Stimulated activated CD4-positive, alpha-beta T cell treated with anti-CD3 and anti-CD28 coated beads, Interleukin-1b, Interleukin-23, amount 100 ng/mL, for 24 hours (primary cell): ENCODE measurements around the gene UBA6.
"Not testable (repeated sequence)": the region's sequence is repeated elsewhere in the genome, so short reads cannot be mapped to it uniquely, and the experiment has no call there.

ENCODE experiments used
- DNase-seq, 4 experiments: peaks; one replicate each; pipeline ENCODE4 v3.0.0-alpha.2; 2020; ENCODE audit warnings: low read depth in 4 of 4, low spot score in 1 of 4

The UBA6 gene

GRCh38 chr4:67714248-67714583 is 13.3 kb upstream of the UBA6 start:
- peak in 1 of 4 experiments; percentile 21 for DNase-seq

GRCh38 chr4:67713529-67714247 is 12.7 kb upstream of the UBA6 start:
- no peak for DNase-seq

- no peak for DNase-seq
These were observed 11.9 kb upstream of the UBA6 start for GRCh38 chr4:67712650-67713528.

GRCh38 chr4:67712000-67712625 is 11.2 kb upstream of the UBA6 start:
- DNase-seq, result no peak

- DNase-seq, result not testable (repeated sequence)
These were observed 5.7 kb upstream of the UBA6 start for GRCh38 chr4:67706682-67707081.

GRCh38 chr4:67704843-67705242 is 3.9 kb upstream of the UBA6 start:
- DNase-seq, result no peak

GRCh38 chr4:67702166-67702565 is 1.2 kb upstream of the UBA6 start:
- DNase-seq, result no peak

- DNase-seq, result no peak
These were observed 529 bp upstream of the UBA6 start for GRCh38 chr4:67701517-67701850.

- no peak for DNase-seq
These were observed 728 bp downstream of the UBA6 start for GRCh38 chr4:67700116-67700737.

GRCh38 chr4:67699603-67700002 is 1.4 kb downstream of the UBA6 start:
- DNase-seq, result no peak

GRCh38 chr4:67697860-67698687 is 2.9 kb downstream of the UBA6 start:
- DNase-seq, result no peak

GRCh38 chr4:67696061-67696460 is 4.9 kb downstream of the UBA6 start:
- no peak for DNase-seq

GRCh38 chr4:67694662-67695061 is 6.3 kb downstream of the UBA6 start:
- DNase-seq, result no peak

- no peak for DNase-seq
These were observed 9.6 kb downstream of the UBA6 start for GRCh38 chr4:67691328-67691727.

- DNase-seq, result no peak
These were observed 13.3 kb downstream of the UBA6 start for GRCh38 chr4:67687636-67688035.

GRCh38 chr4:67685532-67685859 is 15.5 kb downstream of the UBA6 start:
- no peak for DNase-seq

- no peak for DNase-seq
These were observed 16.0 kb downstream of the UBA6 start for GRCh38 chr4:67684839-67685531.

- DNase-seq, result no peak
These were observed 18.7 kb downstream of the UBA6 start for GRCh38 chr4:67682266-67682665.

- DNase-seq, result no peak
These were observed 20.3 kb downstream of the UBA6 start for GRCh38 chr4:67680581-67681222.

GRCh38 chr4:67678612-67679011 is 22.3 kb downstream of the UBA6 start:
- no peak for DNase-seq
